GM21529 (cell line): ENCODE data around the gene CCDC198.

ENCODE experiments used
- ATAC-seq: cut with Tn5 transposase; IDR thresholded peaks from one replicate; pipeline ENCODE4 v1.9.1; 2021; ENCODE audit not compliant: unreplicated experiment

The CCDC198 gene

GRCh38 chr14:57470909-57471308 lies 22.7 kb downstream of the CCDC198 start:
- no peak for ATAC-seq

- ATAC-seq = peak; percentile 91
Measured at GRCh38 chr14:57464008-57464730, 29.5 kb downstream of the CCDC198 start.

GRCh38 chr14:57462551-57462950 lies 31.1 kb downstream of the CCDC198 start:
- ATAC-seq = no peak

- no peak for ATAC-seq
Measured at GRCh38 chr14:57461777-57462320, 31.8 kb downstream of the CCDC198 start.

DNA sequence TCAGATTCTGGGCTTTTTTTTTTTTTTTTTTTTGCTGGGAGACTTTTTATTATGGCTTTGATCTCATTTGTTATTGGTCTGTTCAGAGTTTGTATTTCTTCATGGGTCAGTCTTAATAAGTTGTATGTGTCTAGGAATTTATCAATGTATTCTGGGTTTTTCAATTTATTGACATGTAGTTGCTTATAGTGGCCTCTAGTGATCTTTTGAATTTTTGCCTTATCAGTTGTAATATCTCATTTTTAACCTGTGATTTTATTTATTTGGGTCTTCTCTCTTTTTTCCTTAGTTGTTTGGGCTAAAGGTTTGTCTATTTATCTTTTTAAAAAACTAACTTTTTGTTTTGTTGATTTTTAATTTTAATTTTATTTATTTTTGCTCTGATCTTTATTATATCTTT lies 57.7 kb downstream of the CCDC198 start:
- no peak for ATAC-seq

GRCh38 chr14:57420986-57421385 lies 72.7 kb downstream of the CCDC198 start:
- ATAC-seq = no peak

- ATAC-seq = no peak
Measured at GRCh38 chr14:57420033-57420432, 73.6 kb downstream of the CCDC198 start.
